ENCODE data around the gene FOXP1.

The FOXP1 gene

GRCh38 chr3:70990185-70990584, 593.3 kb downstream of the FOXP1 start:
- Histone ChIP-seq H4K20me1 (ENCODE audit: insufficient read depth, low read length) (peaks cover 73% of the 10 kb centered on the region), H3K9me3 (ENCODE audit: insufficient read depth, low read length) (no peaks in the 10 kb centered on the region), H3K27ac (ENCODE audit: low read length) (no peak overlapping the region; the same call in 1 of the 2 replicates), H3K9ac (ENCODE audit: low read length) (no peak overlapping the region), H3K4me1 (ENCODE audit: low read length) (peaks cover 23% of the 10 kb centered on the region), H3K27me3 (ENCODE audit: low read depth, low read length) (no peaks in the 10 kb centered on the region), H3K4me3 (ENCODE audit: low read length) (no peak overlapping the region), H2AFZ (ENCODE audit: low read depth, low read length) (no peak overlapping the region), H3K36me3 (replicated peaks; ENCODE audit: low read depth, low read length) (peaks cover 73% of the 10 kb centered on the region), H3K79me2 (ENCODE audit: low read length) (peaks cover 85% of the 10 kb centered on the region), H3K4me2 (ENCODE audit: low read length) (no peak overlapping the region)
- TF ChIP-seq CTCF (IDR thresholded peaks at IDR 0.05; ENCODE audit: low read depth, low read length) (no peak), EZH2phosphoT487 (IDR thresholded peaks at IDR 0.05; ENCODE audit: low read depth) (no peak)

GRCh38 chr3:70989174-70989573, 594.4 kb downstream of the FOXP1 start:
- no peak overlapping the region for H3K9ac ChIP-seq (ENCODE audit: low read length)
- H3K36me3 ChIP-seq (replicated peaks; ENCODE audit: low read depth, low read length) = peaks cover 73% of the 10 kb centered on the region
- H3K27ac ChIP-seq (ENCODE audit: low read length) = no peak overlapping the region
- TF ChIP-seq CTCF (IDR thresholded peaks at IDR 0.05; ENCODE audit: low read depth, low read length) (no peak), EZH2phosphoT487 (IDR thresholded peaks at IDR 0.05; ENCODE audit: low read depth) (no peak)
- no peak overlapping the region for H2AFZ ChIP-seq (ENCODE audit: low read depth, low read length)
- peaks cover 23% of the 10 kb centered on the region for H3K4me1 ChIP-seq (ENCODE audit: low read length)
- H3K27me3 ChIP-seq (ENCODE audit: low read depth, low read length) = no peaks in the 10 kb centered on the region
- H3K4me2 ChIP-seq (ENCODE audit: low read length) = no peak overlapping the region
- H3K79me2 ChIP-seq (ENCODE audit: low read length) = peaks cover 82% of the 10 kb centered on the region
- H4K20me1 ChIP-seq (ENCODE audit: insufficient read depth, low read length) = peaks cover 65% of the 10 kb centered on the region
- no peak overlapping the region for H3K4me3 ChIP-seq (ENCODE audit: low read length)
- no peaks in the 10 kb centered on the region for H3K9me3 ChIP-seq (ENCODE audit: insufficient read depth, low read length)

GRCh38 chr3:70988111-70988510, 595.4 kb downstream of the FOXP1 start:
- H3K4me2 ChIP-seq (ENCODE audit: low read length) = no peak overlapping the region
- H3K9ac ChIP-seq (ENCODE audit: low read length) = no peak overlapping the region
- H4K20me1 ChIP-seq (ENCODE audit: insufficient read depth, low read length) = peaks cover 66% of the 10 kb centered on the region
- TF ChIP-seq EZH2phosphoT487 (IDR thresholded peaks at IDR 0.05; ENCODE audit: low read depth) = no peak
- no peak for TF ChIP-seq CTCF (IDR thresholded peaks at IDR 0.05; ENCODE audit: low read depth, low read length)
- H3K27me3 ChIP-seq (ENCODE audit: low read depth, low read length) = no peaks in the 10 kb centered on the region
- H3K4me3 ChIP-seq (ENCODE audit: low read length) = no peak overlapping the region
- H3K27ac ChIP-seq (ENCODE audit: low read length) = no peak overlapping the region
- peaks cover 81% of the 10 kb centered on the region for H3K79me2 ChIP-seq (ENCODE audit: low read length)
- no peaks in the 10 kb centered on the region for H3K9me3 ChIP-seq (ENCODE audit: insufficient read depth, low read length)
- H2AFZ ChIP-seq (ENCODE audit: low read depth, low read length) = no peak overlapping the region
- peaks cover 23% of the 10 kb centered on the region for H3K4me1 ChIP-seq (ENCODE audit: low read length)
- H3K36me3 ChIP-seq (replicated peaks; ENCODE audit: low read depth, low read length) = peaks cover 76% of the 10 kb centered on the region

GRCh38 chr3:70985572-70985971, 598.0 kb downstream of the FOXP1 start:
- Histone ChIP-seq H3K27me3 (ENCODE audit: low read depth, low read length) (no peaks in the 10 kb centered on the region), H3K9ac (ENCODE audit: low read length) (no peak overlapping the region), H3K36me3 (replicated peaks; ENCODE audit: low read depth, low read length) (peaks cover 70% of the 10 kb centered on the region), H3K4me1 (ENCODE audit: low read length) (peaks cover 11% of the 10 kb centered on the region), H3K9me3 (ENCODE audit: insufficient read depth, low read length) (no peaks in the 10 kb centered on the region), H3K4me2 (ENCODE audit: low read length) (no peak overlapping the region), H2AFZ (ENCODE audit: low read depth, low read length) (no peak overlapping the region), H3K79me2 (ENCODE audit: low read length) (peaks cover 78% of the 10 kb centered on the region), H3K27ac (ENCODE audit: low read length) (no peak overlapping the region), H4K20me1 (ENCODE audit: insufficient read depth, low read length) (peaks cover 58% of the 10 kb centered on the region), H3K4me3 (ENCODE audit: low read length) (no peak overlapping the region)
- TF ChIP-seq EZH2phosphoT487 (IDR thresholded peaks at IDR 0.05; ENCODE audit: low read depth) (no peak), CTCF (IDR thresholded peaks at IDR 0.05; ENCODE audit: low read depth, low read length) (no peak)

Data from OCI-LY3 (cell line).